Activated CD8-positive, alpha-beta T cell treated with anti-CD3 and anti-CD28 coated beads for 36 hours (primary cell): ENCODE measurements around the gene SMIM12. TPM values are rescaled to one million over a fixed set of nuclear protein-coding genes. Genes with fewer than 3 reads are reported as not detected.

Experiments used
- ATAC-seq: fragments of 200-7000 bp; cut with Tn5 transposase; one replicate; pipeline ENCODE4 v1.10.0; 2021; ENCODE audit warnings: mild to moderate bottlenecking, moderate library complexity
- CTCF ChIA-PET: fragments of 350-600 bp; sonication (Branson Sonifier 250); formaldehyde crosslinking; loops from one replicate; lab custom pipeline; 2021; ENCODE audit warnings: antibody characterized with exemption; lab: Charles Lee
- POLR2A ChIA-PET: fragments of 350-600 bp; sonication (Branson Sonifier 250); formaldehyde crosslinking; loops from one replicate; lab custom pipeline; 2021; ENCODE audit warnings: antibody characterized with exemption; lab: Charles Lee
- DNase-seq: peaks from one replicate; pipeline ENCODE4 v3.0.0-alpha.2; 2020
- H3K27ac Mint-ChIP-seq: one replicate; pipeline ENCODE4 v1.8.0; 2021; ENCODE audit warnings: mild to moderate bottlenecking, mixed read lengths
- H3K27me3 Mint-ChIP-seq: one replicate; pipeline ENCODE4 v1.8.0; 2021; ENCODE audit warnings: mixed read lengths
- H3K36me3 Mint-ChIP-seq: one replicate; pipeline ENCODE4 v1.8.0; 2021; ENCODE audit warnings: low read depth, mixed read lengths
- H3K4me1 Mint-ChIP-seq: one replicate; pipeline ENCODE4 v1.8.0; 2021; ENCODE audit warnings: low read depth, mixed read lengths
- H3K4me3 Mint-ChIP-seq: one replicate; pipeline ENCODE4 v1.8.0; 2021; ENCODE audit warnings: mild to moderate bottlenecking, moderate library complexity, mixed read lengths
- H3K9me3 Mint-ChIP-seq: one replicate; pipeline ENCODE4 v1.8.0; 2021; ENCODE audit warnings: mixed read lengths
- intact Hi-C: fragments of 100-400 bp; cut with micrococcal nuclease; formaldehyde crosslinking; loops from one replicate; pipeline ENCODE4 v1.10.0; 2022
- total RNA-seq, 2 experiments: library from RNA; stranded (reverse); gene quantifications; one replicate each; pipeline ENCODE4 v1.2.3, GENCODE V29; 2021
- TF ChIP-seq, protein P1 (sequence below): fragments of 200-600 bp; IDR thresholded peaks from one replicate; pipeline ENCODE4 v1.8.0; 2022; ENCODE audit warnings: antibody characterized with exemption, mild to moderate bottlenecking

The SMIM12 gene
- total RNA-seq, 2 experiments from 2014 or later = 36.6 to 37.5 TPM

DNA sequence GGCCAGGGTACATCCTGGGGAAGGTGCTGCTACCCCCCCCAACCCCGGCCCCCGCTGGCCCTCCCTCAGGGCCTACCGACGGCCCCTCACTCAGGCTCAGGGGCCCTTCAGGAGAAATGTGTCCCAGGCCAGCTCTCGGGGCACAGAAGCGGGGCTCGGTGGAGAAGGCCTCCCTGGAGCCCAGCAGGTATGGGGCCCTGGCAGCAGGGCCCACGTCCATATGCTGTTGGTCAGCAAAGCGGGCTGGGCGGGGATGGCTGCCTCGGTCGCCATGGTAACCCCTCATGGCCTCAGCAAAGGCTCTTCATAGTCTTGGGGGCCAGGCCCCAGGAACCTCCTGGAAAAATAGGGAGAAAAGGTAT lies 45.5 kb upstream of the SMIM12 start:
- H3K27ac Mint-ChIP-seq = no peak overlapping the region
- H3K36me3 Mint-ChIP-seq = no peaks in the 10 kb centered on the region
- no peaks in the 10 kb centered on the region for H3K9me3 Mint-ChIP-seq
- ChIA-PET CTCF (no interaction called here), POLR2A (no interaction called here)
- intact Hi-C loops = no loop called here
- TF ChIP-seq, protein P1, sequence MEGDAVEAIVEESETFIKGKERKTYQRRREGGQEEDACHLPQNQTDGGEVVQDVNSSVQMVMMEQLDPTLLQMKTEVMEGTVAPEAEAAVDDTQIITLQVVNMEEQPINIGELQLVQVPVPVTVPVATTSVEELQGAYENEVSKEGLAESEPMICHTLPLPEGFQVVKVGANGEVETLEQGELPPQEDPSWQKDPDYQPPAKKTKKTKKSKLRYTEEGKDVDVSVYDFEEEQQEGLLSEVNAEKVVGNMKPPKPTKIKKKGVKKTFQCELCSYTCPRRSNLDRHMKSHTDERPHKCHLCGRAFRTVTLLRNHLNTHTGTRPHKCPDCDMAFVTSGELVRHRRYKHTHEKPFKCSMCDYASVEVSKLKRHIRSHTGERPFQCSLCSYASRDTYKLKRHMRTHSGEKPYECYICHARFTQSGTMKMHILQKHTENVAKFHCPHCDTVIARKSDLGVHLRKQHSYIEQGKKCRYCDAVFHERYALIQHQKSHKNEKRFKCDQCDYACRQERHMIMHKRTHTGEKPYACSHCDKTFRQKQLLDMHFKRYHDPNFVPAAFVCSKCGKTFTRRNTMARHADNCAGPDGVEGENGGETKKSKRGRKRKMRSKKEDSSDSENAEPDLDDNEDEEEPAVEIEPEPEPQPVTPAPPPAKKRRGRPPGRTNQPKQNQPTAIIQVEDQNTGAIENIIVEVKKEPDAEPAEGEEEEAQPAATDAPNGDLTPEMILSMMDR = no peak
- DNase-seq = no peak
- no peak overlapping the region for H3K4me3 Mint-ChIP-seq
- no peak for ATAC-seq
- H3K27me3 Mint-ChIP-seq = peaks cover 10% of the 10 kb centered on the region
- H3K4me1 Mint-ChIP-seq = no peaks in the 10 kb centered on the region

DNA sequence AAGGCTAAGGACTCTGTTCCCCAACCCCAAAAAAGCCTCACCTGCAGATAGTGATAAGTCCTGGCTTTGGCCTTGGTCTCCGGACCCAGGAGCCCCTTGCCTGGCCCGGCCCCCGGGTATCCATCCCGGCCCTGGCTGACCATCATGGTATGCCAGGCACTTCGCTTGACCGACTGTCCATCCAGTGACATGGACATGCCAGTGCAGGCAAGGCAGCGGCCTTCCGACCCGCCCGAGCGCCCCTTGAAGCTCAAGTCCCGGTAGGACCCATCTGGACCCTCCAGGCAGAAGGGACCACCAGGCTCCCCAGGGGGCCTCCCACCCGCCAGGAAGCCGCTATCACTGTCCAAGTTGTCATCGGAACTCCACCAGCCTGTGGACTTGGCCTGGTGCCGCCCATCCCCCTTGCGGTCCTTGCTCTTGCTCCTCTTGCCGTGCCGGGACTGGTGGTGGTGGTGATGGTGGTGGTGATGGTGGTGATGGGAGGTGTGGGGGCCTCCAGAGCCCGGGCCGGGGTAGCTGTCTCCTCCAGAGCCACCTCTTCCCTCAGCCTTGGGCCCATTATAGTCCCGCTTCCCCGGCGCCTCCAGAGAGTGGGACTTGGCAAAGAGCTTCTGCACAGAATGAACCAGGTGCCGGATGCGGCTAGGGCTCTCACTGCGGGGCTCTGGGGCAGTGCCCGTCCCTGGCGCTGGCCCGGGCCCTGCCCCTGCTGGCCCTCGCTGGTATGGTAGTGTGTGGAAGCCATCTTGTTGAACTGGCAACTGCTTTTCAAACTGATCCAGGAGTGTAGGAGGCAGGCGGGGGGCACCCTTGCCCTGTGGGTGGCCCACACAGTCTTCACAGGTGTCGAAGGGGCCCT lies 44.9 kb upstream of the SMIM12 start:
- no peaks in the 10 kb centered on the region for H3K36me3 Mint-ChIP-seq
- no peak for DNase-seq
- TF ChIP-seq, protein P1 = no peak
- H3K27ac Mint-ChIP-seq = no peak overlapping the region
- no peak for ATAC-seq
- no peak overlapping the region for H3K4me3 Mint-ChIP-seq
- intact Hi-C loops = no loop called here
- CTCF ChIA-PET = interaction anchor here (1.2 kb wide), 1 partner anchor 9 kb away, joined by 3 read pairs; no protein-coding TSS in a partner anchor
- no peaks in the 10 kb centered on the region for H3K9me3 Mint-ChIP-seq
- POLR2A ChIA-PET = no interaction called here
- no peaks in the 10 kb centered on the region for H3K4me1 Mint-ChIP-seq
- peaks cover 10% of the 10 kb centered on the region for H3K27me3 Mint-ChIP-seq

DNA sequence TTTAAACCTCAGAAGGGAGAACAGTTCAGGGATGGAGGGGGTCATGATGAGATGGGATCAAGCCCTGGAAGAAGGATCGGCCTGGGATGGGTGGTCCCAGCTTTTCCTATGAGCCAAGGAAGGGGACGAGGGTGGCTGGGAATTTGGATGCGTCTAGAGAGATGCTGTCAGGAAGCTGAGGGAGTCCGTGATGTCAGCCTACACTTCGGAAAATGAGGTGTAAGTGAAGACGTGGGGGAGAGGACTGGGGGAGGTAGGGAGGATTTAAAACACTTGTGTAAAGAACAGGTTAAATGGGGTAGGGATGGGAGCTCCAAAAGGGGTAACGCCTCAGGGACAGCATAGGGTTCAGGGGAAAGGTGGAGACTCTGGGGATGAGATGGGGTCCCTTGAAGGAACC lies 42.4 kb upstream of the SMIM12 start:
- H3K4me3 Mint-ChIP-seq = no peak overlapping the region
- no peaks in the 10 kb centered on the region for H3K36me3 Mint-ChIP-seq
- DNase-seq (no peak), ATAC-seq (no peak)
- H3K4me1 Mint-ChIP-seq = no peaks in the 10 kb centered on the region
- POLR2A ChIA-PET = no interaction called here
- CTCF ChIA-PET = no interaction called here
- no peaks in the 10 kb centered on the region for H3K9me3 Mint-ChIP-seq
- H3K27ac Mint-ChIP-seq = no peak overlapping the region
- intact Hi-C loops = no loop called here
- peaks cover 9% of the 10 kb centered on the region for H3K27me3 Mint-ChIP-seq
- TF ChIP-seq, protein P1 = no peak

DNA sequence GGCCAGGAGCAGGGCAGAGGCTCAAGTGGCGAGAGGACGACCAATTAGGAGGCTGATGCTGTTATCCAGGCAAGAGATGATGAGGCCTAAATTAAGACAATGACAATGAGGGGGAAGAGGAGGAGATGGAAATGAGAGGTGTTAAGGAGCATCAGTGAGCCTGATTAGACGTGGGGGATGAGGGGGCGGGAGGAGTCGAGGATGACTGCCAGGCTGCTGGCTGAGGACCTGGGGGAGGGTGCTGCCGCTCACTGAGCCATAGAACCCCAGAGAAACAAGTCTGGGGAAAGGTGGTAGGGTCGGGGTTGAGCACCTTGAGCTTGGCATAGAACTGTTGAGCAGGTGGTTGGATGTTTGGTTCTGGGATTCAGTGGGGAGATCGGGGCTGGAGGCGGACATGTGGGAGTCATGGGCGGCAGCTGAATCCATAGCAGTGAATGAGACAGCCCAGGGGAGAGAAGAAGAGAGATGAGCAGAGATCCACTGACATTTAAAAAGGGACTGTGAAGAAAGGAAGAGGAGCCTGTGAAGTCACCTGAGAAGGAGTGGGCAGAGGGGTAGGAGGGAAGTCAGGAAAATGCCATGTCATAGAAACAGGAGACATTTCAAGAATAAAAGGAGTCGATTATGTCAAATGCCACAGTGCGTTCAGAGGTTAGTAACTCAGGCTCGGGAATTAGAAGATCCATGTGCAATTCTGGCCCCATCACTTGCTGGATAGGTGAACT lies 41.4 kb upstream of the SMIM12 start:
- ChIA-PET POLR2A (no interaction called here), CTCF (no interaction called here)
- Mint-ChIP-seq H3K36me3 (no peaks in the 10 kb centered on the region), H3K4me3 (no peak overlapping the region), H3K27me3 (peaks cover 9% of the 10 kb centered on the region), H3K9me3 (no peaks in the 10 kb centered on the region), H3K27ac (no peak overlapping the region), H3K4me1 (no peaks in the 10 kb centered on the region)
- DNase-seq (no peak), ATAC-seq (no peak)
- TF ChIP-seq, protein P1 = no peak
- intact Hi-C loops = no loop called here

DNA sequence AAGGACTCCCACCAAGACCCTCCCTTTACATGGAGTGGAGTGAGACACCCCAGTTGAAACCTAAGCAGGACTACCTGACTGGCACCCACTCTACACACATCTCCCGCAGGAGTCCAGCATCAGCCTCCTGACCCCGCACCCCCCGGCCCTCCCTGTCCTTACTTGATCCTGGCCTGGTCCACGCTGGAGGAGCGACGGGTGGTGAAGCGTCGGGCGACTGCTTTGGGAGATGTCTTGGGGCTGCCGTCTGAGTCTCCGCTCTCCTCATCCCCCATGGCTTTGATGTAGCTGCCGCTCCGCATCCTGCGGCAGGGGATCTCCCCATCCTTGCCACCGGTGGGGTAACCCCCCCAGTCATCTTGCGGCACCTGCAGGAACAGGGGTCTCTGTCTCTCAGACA lies 40.4 kb upstream of the SMIM12 start:
- TF ChIP-seq, protein P1 = no peak
- ATAC-seq = no peak
- intact Hi-C loops = no loop called here

More for the DNA sequence above, 40.4 kb upstream of the SMIM12 start:
- no peaks in the 10 kb centered on the region for H3K9me3 Mint-ChIP-seq
- DNase-seq = no peak
- ChIA-PET CTCF (interaction anchor here (1.6 kb wide), 1 partner anchor 47 kb away, joined by 4 read pairs; no protein-coding TSS in a partner anchor), POLR2A (no interaction called here)
- no peak overlapping the region for H3K4me3 Mint-ChIP-seq
- no peak overlapping the region for H3K27ac Mint-ChIP-seq
- peaks cover 9% of the 10 kb centered on the region for H3K27me3 Mint-ChIP-seq
- no peaks in the 10 kb centered on the region for H3K4me1 Mint-ChIP-seq
- H3K36me3 Mint-ChIP-seq = no peaks in the 10 kb centered on the region
